ENCODE data around the gene CHCHD3.

Gene CHCHD3

DNA sequence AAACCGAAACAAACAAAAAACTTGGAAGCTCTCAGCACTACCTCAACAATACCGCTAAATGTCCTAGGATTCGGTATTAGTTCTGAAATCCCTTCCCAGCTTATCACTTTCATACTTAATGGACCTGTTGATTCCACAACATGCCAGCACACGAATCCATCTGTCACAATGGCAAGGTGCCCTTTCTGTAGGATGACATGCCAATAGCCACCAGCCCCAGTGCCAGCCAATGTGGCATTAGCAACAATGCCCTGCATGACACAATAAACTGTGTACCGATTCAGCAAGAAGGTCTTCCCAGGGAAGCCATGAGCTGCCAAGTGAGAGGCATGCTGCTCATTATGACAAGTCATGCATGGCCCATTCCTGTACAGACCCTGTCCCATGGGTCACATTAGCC lies 35.6 kb upstream of the CHCHD3 start:
- TF ChIP-seq, protein P1, sequence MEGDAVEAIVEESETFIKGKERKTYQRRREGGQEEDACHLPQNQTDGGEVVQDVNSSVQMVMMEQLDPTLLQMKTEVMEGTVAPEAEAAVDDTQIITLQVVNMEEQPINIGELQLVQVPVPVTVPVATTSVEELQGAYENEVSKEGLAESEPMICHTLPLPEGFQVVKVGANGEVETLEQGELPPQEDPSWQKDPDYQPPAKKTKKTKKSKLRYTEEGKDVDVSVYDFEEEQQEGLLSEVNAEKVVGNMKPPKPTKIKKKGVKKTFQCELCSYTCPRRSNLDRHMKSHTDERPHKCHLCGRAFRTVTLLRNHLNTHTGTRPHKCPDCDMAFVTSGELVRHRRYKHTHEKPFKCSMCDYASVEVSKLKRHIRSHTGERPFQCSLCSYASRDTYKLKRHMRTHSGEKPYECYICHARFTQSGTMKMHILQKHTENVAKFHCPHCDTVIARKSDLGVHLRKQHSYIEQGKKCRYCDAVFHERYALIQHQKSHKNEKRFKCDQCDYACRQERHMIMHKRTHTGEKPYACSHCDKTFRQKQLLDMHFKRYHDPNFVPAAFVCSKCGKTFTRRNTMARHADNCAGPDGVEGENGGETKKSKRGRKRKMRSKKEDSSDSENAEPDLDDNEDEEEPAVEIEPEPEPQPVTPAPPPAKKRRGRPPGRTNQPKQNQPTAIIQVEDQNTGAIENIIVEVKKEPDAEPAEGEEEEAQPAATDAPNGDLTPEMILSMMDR (IDR thresholded peaks at IDR 0.05; ENCODE audit: low read depth, low read length): no peak
- H3K4me3 ChIP-seq (ENCODE audit: low read depth, low read length): no peak overlapping the region

DNA sequence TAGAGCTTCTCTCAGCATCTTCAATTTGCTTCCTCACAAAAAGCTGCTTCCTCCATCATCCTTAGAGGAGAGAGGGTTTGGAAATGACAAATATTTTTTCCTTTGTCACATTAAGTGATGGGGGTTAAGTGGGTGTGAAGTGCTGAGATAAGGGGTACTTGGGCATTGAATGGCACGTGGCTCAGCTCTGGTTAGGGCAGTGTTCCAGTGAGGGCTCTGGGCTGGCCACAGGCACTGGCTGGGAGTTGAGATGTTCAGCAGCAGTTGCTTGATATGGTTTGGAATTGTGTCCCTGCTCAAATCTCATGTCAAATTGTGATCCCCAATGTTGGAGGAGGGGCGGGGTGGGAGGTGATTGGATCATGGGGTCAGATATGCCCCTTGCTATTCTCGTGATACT lies 33.7 kb upstream of the CHCHD3 start:
- TF ChIP-seq, protein P1 (IDR thresholded peaks at IDR 0.05; ENCODE audit: low read depth, low read length): no peak
- H3K4me3 ChIP-seq (ENCODE audit: low read depth, low read length): no peak overlapping the region

DNA sequence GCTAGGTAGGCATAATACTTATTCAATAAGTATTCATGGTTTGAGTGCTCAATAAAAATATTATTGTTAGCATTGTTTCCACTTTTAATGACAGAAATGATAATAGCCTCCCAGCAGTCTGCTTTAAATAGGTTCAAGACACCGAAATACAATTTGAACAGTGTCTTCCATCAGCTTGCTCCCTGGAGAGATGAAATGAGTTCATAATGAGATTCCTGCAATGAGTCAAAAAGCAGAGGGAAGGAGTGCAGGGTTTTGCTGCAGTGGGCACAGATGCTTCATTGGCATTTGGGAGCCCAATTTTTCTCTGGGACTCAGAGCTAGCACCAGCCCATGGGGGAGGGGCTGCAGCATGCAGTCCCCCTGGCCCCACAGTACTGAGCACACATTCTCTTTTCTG lies 32.6 kb upstream of the CHCHD3 start:
- no peak overlapping the region for H3K4me3 ChIP-seq (ENCODE audit: low read depth, low read length)

DNA sequence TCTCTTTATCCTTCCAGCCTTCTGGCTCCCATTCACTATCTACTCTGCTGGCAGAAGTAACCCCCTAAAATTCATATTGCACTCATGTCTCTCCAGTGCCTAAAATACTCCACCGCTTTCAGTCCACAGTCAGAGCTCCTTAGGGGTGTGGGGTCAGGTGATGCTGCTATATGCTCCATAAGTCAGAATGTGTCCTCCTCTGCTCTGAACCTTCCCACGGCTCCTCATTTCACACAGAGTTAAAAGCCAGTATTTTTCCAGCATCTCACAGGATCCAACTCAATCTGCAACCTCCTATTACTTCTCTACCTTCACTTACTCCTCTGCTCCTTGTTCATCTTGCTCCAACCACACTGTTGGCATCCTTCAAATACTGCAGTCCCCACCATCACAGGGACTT lies 31.1 kb upstream of the CHCHD3 start:
- TF ChIP-seq, protein P1 (IDR thresholded peaks at IDR 0.05; ENCODE audit: low read depth, low read length): no peak
- H3K4me3 ChIP-seq (ENCODE audit: low read depth, low read length): no peak overlapping the region

More for the DNA sequence above, 32.6 kb upstream of the CHCHD3 start:
- TF ChIP-seq, protein P1 (IDR thresholded peaks at IDR 0.05; ENCODE audit: low read depth, low read length): no peak

DNA sequence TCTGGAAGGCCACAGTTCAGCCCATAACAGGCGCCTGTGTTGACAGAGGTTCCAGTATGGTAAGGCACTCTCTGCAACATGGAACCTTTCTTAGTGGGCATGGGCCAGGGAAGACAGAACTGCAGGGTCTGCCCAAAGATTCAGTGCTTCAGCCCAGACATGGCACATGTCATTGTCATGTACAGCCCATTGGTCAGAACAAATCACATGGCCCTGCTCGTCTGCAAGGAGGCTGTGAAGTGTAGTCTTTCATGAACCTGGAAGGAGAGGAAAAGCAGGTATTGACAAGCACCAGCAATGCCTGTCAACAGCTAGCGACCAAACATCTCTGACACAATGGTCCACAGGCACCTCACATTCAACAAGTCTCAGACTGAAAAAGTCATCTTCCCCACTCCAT lies 30.4 kb upstream of the CHCHD3 start:
- TF ChIP-seq, protein P1 (IDR thresholded peaks at IDR 0.05; ENCODE audit: low read depth, low read length): no peak

DNA sequence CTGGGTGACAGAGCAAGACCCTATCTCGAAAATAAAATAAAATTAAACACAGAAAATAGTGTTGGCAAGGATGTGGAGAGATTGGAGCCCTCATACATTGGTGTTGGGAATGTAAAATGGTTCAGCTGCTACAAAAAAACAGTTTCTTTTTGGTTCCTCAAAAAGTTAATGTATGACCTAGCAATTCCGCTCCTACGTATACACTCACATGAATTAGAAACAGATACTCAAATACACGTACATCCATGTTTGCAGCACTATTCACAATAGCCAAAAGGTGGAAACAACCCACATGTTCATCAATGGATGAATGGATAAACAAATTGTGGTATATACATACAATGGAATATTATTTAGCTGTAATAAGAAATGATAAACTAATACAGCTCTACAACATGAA lies 28.4 kb upstream of the CHCHD3 start:
- no peak overlapping the region for H3K4me3 ChIP-seq (ENCODE audit: low read depth, low read length)
- TF ChIP-seq, protein P1 (IDR thresholded peaks at IDR 0.05; ENCODE audit: low read depth, low read length): no peak

More for the DNA sequence above, 30.4 kb upstream of the CHCHD3 start:
- no peak overlapping the region for H3K4me3 ChIP-seq (ENCODE audit: low read depth, low read length)

DNA sequence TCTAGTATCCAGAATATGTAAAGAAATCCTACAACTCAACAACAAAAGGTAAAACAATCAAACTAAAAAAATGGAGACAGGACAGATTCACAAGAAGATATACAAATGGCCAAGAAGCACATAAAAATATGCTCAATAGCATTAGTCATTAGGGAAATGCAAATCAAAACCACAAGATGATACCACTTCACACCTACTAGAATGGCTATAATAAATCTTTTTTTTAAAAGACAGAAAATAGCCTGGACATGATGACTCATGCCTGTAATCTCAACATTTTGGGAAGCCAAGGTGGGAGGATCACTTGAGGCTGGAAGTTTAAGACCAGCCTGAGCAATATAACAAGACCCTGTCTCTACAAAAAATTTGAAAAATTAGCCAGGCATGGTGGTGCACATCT lies 27.9 kb upstream of the CHCHD3 start:
- TF ChIP-seq, protein P1 (IDR thresholded peaks at IDR 0.05; ENCODE audit: low read depth, low read length): no peak
- no peak overlapping the region for H3K4me3 ChIP-seq (ENCODE audit: low read depth, low read length)
